Fibroblast of lung (primary cell): ENCODE data around the gene DTYMK.

Experiments used
- CTCF ChIP-seq, 2 donors: IDR thresholded peaks in 1 of 2; conservative IDR thresholded peaks in 1 of 2; 1 replicate in 1 of 2; 2 replicates in 1 of 2; pipeline ENCODE4 v1.5.1; 2011 to 2012; ENCODE audit warnings: low read length in 2 of 2, control low read depth in 1 of 2, inconsistent platforms in 1 of 2, low read depth in 1 of 2, mild to moderate bottlenecking in 1 of 2
- EZH2 ChIP-seq: IDR thresholded peaks from 2 replicates; pipeline ENCODE4 v1.5.1; 2012; ENCODE audit warnings: low read length, control low read depth, mild to moderate bottlenecking; ENCODE audit errors: missing control alignments

- no peak for TF ChIP-seq CTCF (conservative IDR thresholded peaks at IDR 0.05 in 1 of 2, IDR thresholded peaks at IDR 0.05 in 1 of 2; ENCODE audit: low read depth in 1 of 2, low read length in 2 of 2)
- TF ChIP-seq EZH2, result no peak
Observed at GRCh38 chr2:241680827-241681599, 5.6 kb downstream of the DTYMK start.
